ENCODE measurements around the gene LYZL1. TPM values are rescaled to one million over a fixed set of nuclear protein-coding genes. Genes with fewer than 3 reads are reported as not detected.

Gene LYZL1
- total RNA-seq, 1 experiment from 2014 or later, result not detected

DNA sequence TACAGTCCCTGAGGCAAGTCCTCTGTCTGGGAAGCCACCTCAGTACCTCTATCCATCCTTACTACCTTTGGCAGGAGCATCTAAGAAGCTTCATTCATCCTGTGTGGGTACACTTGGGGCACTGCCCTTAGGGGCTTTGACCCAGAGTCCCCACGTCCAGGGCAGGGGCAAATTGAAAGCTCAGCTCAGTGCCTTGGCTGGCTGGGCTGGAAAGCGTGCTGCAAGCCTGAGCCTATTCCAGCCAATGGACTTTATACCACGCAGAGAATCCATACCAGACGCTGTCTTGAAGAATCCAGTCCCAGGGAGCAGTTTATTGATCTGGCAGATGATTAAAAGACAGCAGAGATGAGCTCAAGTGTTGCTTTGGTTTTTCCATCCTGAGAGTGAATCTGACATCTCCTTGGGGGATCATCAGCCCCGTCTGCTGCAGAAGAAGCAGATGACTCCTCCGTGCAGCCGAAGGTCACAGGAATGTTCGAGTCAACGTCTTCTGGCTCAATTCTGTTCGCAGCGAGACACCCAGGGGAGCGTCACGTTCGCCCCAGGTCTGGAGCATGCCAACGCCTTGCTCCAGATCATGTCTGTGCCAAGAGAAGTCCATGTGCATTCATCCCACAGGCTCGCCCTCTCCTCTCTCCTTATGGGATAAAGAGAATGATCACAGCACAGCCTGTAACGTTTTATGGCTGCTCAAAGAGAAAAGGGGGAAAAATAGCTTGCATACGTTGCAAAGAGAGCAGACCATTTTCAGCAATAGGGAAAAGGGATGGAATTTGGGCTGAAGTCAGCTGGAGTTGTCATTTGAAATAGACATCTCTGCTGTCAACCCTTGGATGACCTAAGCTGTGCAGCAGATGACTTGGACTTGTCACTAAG lies 35.8 kb upstream of the LYZL1 start:
- TF ChIP-seq, protein P1, sequence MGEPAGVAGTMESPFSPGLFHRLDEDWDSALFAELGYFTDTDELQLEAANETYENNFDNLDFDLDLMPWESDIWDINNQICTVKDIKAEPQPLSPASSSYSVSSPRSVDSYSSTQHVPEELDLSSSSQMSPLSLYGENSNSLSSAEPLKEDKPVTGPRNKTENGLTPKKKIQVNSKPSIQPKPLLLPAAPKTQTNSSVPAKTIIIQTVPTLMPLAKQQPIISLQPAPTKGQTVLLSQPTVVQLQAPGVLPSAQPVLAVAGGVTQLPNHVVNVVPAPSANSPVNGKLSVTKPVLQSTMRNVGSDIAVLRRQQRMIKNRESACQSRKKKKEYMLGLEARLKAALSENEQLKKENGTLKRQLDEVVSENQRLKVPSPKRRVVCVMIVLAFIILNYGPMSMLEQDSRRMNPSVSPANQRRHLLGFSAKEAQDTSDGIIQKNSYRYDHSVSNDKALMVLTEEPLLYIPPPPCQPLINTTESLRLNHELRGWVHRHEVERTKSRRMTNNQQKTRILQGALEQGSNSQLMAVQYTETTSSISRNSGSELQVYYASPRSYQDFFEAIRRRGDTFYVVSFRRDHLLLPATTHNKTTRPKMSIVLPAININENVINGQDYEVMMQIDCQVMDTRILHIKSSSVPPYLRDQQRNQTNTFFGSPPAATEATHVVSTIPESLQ (CRISPR knock-in tag; IDR thresholded peaks at IDR 0.05), result no peak
- no peak for TF ChIP-seq TEAD4 (CRISPR knock-in tag; IDR thresholded peaks at IDR 0.05)
- TF ChIP-seq, protein P2, sequence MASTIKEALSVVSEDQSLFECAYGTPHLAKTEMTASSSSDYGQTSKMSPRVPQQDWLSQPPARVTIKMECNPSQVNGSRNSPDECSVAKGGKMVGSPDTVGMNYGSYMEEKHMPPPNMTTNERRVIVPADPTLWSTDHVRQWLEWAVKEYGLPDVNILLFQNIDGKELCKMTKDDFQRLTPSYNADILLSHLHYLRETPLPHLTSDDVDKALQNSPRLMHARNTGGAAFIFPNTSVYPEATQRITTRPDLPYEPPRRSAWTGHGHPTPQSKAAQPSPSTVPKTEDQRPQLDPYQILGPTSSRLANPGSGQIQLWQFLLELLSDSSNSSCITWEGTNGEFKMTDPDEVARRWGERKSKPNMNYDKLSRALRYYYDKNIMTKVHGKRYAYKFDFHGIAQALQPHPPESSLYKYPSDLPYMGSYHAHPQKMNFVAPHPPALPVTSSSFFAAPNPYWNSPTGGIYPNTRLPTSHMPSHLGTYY (CRISPR knock-in tag; IDR thresholded peaks at IDR 0.05), result no peak
- TF ChIP-seq, protein P3, sequence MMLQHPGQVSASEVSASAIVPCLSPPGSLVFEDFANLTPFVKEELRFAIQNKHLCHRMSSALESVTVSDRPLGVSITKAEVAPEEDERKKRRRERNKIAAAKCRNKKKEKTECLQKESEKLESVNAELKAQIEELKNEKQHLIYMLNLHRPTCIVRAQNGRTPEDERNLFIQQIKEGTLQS (CRISPR knock-in tag; conservative IDR thresholded peaks at IDR 0.05), result no peak
- TF ChIP-seq, protein P4, sequence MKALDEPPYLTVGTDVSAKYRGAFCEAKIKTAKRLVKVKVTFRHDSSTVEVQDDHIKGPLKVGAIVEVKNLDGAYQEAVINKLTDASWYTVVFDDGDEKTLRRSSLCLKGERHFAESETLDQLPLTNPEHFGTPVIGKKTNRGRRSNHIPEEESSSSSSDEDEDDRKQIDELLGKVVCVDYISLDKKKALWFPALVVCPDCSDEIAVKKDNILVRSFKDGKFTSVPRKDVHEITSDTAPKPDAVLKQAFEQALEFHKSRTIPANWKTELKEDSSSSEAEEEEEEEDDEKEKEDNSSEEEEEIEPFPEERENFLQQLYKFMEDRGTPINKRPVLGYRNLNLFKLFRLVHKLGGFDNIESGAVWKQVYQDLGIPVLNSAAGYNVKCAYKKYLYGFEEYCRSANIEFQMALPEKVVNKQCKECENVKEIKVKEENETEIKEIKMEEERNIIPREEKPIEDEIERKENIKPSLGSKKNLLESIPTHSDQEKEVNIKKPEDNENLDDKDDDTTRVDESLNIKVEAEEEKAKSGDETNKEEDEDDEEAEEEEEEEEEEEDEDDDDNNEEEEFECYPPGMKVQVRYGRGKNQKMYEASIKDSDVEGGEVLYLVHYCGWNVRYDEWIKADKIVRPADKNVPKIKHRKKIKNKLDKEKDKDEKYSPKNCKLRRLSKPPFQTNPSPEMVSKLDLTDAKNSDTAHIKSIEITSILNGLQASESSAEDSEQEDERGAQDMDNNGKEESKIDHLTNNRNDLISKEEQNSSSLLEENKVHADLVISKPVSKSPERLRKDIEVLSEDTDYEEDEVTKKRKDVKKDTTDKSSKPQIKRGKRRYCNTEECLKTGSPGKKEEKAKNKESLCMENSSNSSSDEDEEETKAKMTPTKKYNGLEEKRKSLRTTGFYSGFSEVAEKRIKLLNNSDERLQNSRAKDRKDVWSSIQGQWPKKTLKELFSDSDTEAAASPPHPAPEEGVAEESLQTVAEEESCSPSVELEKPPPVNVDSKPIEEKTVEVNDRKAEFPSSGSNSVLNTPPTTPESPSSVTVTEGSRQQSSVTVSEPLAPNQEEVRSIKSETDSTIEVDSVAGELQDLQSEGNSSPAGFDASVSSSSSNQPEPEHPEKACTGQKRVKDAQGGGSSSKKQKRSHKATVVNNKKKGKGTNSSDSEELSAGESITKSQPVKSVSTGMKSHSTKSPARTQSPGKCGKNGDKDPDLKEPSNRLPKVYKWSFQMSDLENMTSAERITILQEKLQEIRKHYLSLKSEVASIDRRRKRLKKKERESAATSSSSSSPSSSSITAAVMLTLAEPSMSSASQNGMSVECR (CRISPR knock-in tag; IDR thresholded peaks at IDR 0.05; ENCODE audit: borderline replicate concordance), result no peak
- no peak for TF ChIP-seq SMAD3 (CRISPR knock-in tag; IDR thresholded peaks at IDR 0.05; ENCODE audit: borderline replicate concordance)
- TF ChIP-seq JUN (CRISPR knock-in tag; IDR thresholded peaks at IDR 0.05), result no peak
- no peak for TF ChIP-seq ZNF423 (CRISPR knock-in tag; IDR thresholded peaks at IDR 0.05)
- TF ChIP-seq GRHL2 (CRISPR knock-in tag; IDR thresholded peaks at IDR 0.05; ENCODE audit: insufficient replicate concordance, severe bottlenecking), result no peak
- TF ChIP-seq RORB (CRISPR knock-in tag; IDR thresholded peaks at IDR 0.05), result no peak
- TF ChIP-seq, protein P5, sequence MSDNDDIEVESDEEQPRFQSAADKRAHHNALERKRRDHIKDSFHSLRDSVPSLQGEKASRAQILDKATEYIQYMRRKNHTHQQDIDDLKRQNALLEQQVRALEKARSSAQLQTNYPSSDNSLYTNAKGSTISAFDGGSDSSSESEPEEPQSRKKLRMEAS (CRISPR knock-in tag; IDR thresholded peaks at IDR 0.05), result no peak
- no peak for TF ChIP-seq NR2C2 (CRISPR knock-in tag; IDR thresholded peaks at IDR 0.05)
- TF ChIP-seq, protein P6, sequence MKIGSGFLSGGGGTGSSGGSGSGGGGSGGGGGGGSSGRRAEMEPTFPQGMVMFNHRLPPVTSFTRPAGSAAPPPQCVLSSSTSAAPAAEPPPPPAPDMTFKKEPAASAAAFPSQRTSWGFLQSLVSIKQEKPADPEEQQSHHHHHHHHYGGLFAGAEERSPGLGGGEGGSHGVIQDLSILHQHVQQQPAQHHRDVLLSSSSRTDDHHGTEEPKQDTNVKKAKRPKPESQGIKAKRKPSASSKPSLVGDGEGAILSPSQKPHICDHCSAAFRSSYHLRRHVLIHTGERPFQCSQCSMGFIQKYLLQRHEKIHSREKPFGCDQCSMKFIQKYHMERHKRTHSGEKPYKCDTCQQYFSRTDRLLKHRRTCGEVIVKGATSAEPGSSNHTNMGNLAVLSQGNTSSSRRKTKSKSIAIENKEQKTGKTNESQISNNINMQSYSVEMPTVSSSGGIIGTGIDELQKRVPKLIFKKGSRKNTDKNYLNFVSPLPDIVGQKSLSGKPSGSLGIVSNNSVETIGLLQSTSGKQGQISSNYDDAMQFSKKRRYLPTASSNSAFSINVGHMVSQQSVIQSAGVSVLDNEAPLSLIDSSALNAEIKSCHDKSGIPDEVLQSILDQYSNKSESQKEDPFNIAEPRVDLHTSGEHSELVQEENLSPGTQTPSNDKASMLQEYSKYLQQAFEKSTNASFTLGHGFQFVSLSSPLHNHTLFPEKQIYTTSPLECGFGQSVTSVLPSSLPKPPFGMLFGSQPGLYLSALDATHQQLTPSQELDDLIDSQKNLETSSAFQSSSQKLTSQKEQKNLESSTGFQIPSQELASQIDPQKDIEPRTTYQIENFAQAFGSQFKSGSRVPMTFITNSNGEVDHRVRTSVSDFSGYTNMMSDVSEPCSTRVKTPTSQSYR (CRISPR knock-in tag; IDR thresholded peaks at IDR 0.05), result no peak
- H3K27ac Mint-ChIP-seq, result no peak overlapping the region

More for the DNA sequence above, 35.8 kb upstream of the LYZL1 start:
- H3K27me3 Mint-ChIP-seq (ENCODE audit: low read depth), result no peaks in the 10 kb centered on the region
- DNase-seq (ENCODE audit: low spot score) (no peak), ATAC-seq (no peak)
- peaks cover 4% of the 10 kb centered on the region; the same call in 1 of the 2 replicates for H3K36me3 Mint-ChIP-seq
- peaks cover 6% of the 10 kb centered on the region for H3K9me3 Mint-ChIP-seq
- no peak overlapping the region for H3K4me3 Mint-ChIP-seq
- H3K4me1 Mint-ChIP-seq, result peaks cover 29% of the 10 kb centered on the region
- ChIA-PET POLR2A (interaction anchor here (0.6 to 0.7 kb wide), 2 partner anchors 10 to 37 kb away, joined by 3 read pairs; no protein-coding TSS in a partner anchor), CTCF (interaction anchor here (2.5 kb wide), 1 partner anchor 52 kb away, joined by 7 read pairs; no protein-coding TSS in a partner anchor)
